Activated T-cell treated with anti-CD3 and anti-CD28 coated beads, Interleukin-2, amount 50 U/mL, for 24 hours (primary cell): ENCODE data around the gene DYNC2I2.
"Not testable (repeated sequence)": the region's sequence is repeated elsewhere in the genome, so short reads cannot be mapped to it uniquely, and the experiment has no call there.

Experiments used
- DNase-seq: peaks from one replicate; pipeline ENCODE4 v3.0.0-alpha.2; 2020
- H3K27ac Mint-ChIP-seq: 2 replicates; pipeline ENCODE4 v1.8.0; 2020; ENCODE audit warnings: mild to moderate bottlenecking, mixed read lengths
- H3K27me3 Mint-ChIP-seq: 2 replicates; pipeline ENCODE4 v1.8.0; 2020; ENCODE audit warnings: mixed read lengths
- H3K36me3 Mint-ChIP-seq: 2 replicates; pipeline ENCODE4 v1.8.0; 2020; ENCODE audit warnings: low read depth, mixed read lengths
- H3K4me1 Mint-ChIP-seq: 2 replicates; pipeline ENCODE4 v1.8.0; 2020; ENCODE audit warnings: low read depth, mixed read lengths
- H3K4me3 Mint-ChIP-seq: 2 replicates; pipeline ENCODE4 v1.8.0; 2020; ENCODE audit warnings: mild to moderate bottlenecking, moderate library complexity, mixed read lengths
- H3K9me3 Mint-ChIP-seq: 2 replicates; pipeline ENCODE4 v1.8.0; 2020; ENCODE audit warnings: mixed read lengths

Gene DYNC2I2

GRCh38 chr9:128657796-128658195 lies 1.1 kb upstream of the DYNC2I2 start:
- Mint-ChIP-seq H3K9me3 (no peaks in the 10 kb centered on the region), H3K4me3 (peak overlapping the region; percentile 78), H3K4me1 (peaks cover 6% of the 10 kb centered on the region), H3K27me3 (no peaks in the 10 kb centered on the region), H3K36me3 (peaks cover 6% of the 10 kb centered on the region), H3K27ac (peak overlapping the region; percentile 100)
- no peak for DNase-seq

- H3K9me3 Mint-ChIP-seq = no peaks in the 10 kb centered on the region
- H3K36me3 Mint-ChIP-seq = peaks cover 6% of the 10 kb centered on the region
- H3K27me3 Mint-ChIP-seq = no peaks in the 10 kb centered on the region
- peaks cover 6% of the 10 kb centered on the region for H3K4me1 Mint-ChIP-seq
- peak overlapping the region; percentile 78 for H3K4me3 Mint-ChIP-seq
- no peak for DNase-seq
- H3K27ac Mint-ChIP-seq = peak overlapping the region; percentile 100
Observed at GRCh38 chr9:128657344-128657704, 677 bp upstream of the DYNC2I2 start.

- peak overlapping the region; percentile 78 for H3K4me3 Mint-ChIP-seq
- H3K36me3 Mint-ChIP-seq = peaks cover 6% of the 10 kb centered on the region
- DNase-seq = no peak
- H3K9me3 Mint-ChIP-seq = no peaks in the 10 kb centered on the region
- H3K27me3 Mint-ChIP-seq = no peaks in the 10 kb centered on the region
- H3K27ac Mint-ChIP-seq = no peak overlapping the region
- H3K4me1 Mint-ChIP-seq = peaks cover 6% of the 10 kb centered on the region
Observed at GRCh38 chr9:128654481-128654880, 2.2 kb downstream of the DYNC2I2 start.

GRCh38 chr9:128653908-128654307 lies 2.7 kb downstream of the DYNC2I2 start:
- Mint-ChIP-seq H3K36me3 (peaks cover 6% of the 10 kb centered on the region), H3K4me3 (no peak overlapping the region), H3K27ac (peak overlapping the region; percentile 8), H3K4me1 (peaks cover 6% of the 10 kb centered on the region), H3K27me3 (no peaks in the 10 kb centered on the region), H3K9me3 (no peaks in the 10 kb centered on the region)
- no peak for DNase-seq

- H3K4me1 Mint-ChIP-seq = peaks cover 2% of the 10 kb centered on the region
- H3K36me3 Mint-ChIP-seq = peaks cover 3% of the 10 kb centered on the region
- no peaks in the 10 kb centered on the region for H3K27me3 Mint-ChIP-seq
- no peaks in the 10 kb centered on the region for H3K9me3 Mint-ChIP-seq
- no peak overlapping the region for H3K27ac Mint-ChIP-seq
- no peak overlapping the region for H3K4me3 Mint-ChIP-seq
- no peak for DNase-seq
Observed at GRCh38 chr9:128651798-128652197, 4.8 kb downstream of the DYNC2I2 start.

- not testable (repeated sequence) for H3K27me3 Mint-ChIP-seq, H3K27ac Mint-ChIP-seq, H3K9me3 Mint-ChIP-seq, H3K4me1 Mint-ChIP-seq, H3K36me3 Mint-ChIP-seq, H3K4me3 Mint-ChIP-seq
- DNase-seq = peak; percentile 79
Observed at GRCh38 chr9:128648206-128648605, 8.4 kb downstream of the DYNC2I2 start.

GRCh38 chr9:128643519-128644300 lies 12.9 kb downstream of the DYNC2I2 start:
- H3K27ac Mint-ChIP-seq = no peak overlapping the region

GRCh38 chr9:128642675-128643245 lies 13.9 kb downstream of the DYNC2I2 start:
- DNase-seq = no peak

More at GRCh38 chr9:128643519-128644300, 12.9 kb downstream of the DYNC2I2 start:
- H3K4me3 Mint-ChIP-seq = no peak overlapping the region
- H3K4me1 Mint-ChIP-seq = no peaks in the 10 kb centered on the region
- peaks cover 15% of the 10 kb centered on the region for H3K36me3 Mint-ChIP-seq
- H3K27me3 Mint-ChIP-seq = no peaks in the 10 kb centered on the region
- H3K9me3 Mint-ChIP-seq = no peaks in the 10 kb centered on the region
- DNase-seq = no peak

GRCh38 chr9:128640603-128641002 lies 16.0 kb downstream of the DYNC2I2 start:
- no peak for DNase-seq
- Mint-ChIP-seq H3K4me1 (no peaks in the 10 kb centered on the region), H3K27me3 (no peaks in the 10 kb centered on the region), H3K9me3 (no peaks in the 10 kb centered on the region), H3K27ac (no peak overlapping the region), H3K36me3 (peaks cover 29% of the 10 kb centered on the region), H3K4me3 (no peak overlapping the region)

More at GRCh38 chr9:128642675-128643245, 13.9 kb downstream of the DYNC2I2 start:
- Mint-ChIP-seq H3K4me1 (no peaks in the 10 kb centered on the region), H3K36me3 (peaks cover 20% of the 10 kb centered on the region), H3K9me3 (no peaks in the 10 kb centered on the region), H3K4me3 (no peak overlapping the region), H3K27me3 (no peaks in the 10 kb centered on the region), H3K27ac (no peak overlapping the region)

GRCh38 chr9:128638580-128638979 lies 18.1 kb downstream of the DYNC2I2 start:
- Mint-ChIP-seq H3K4me1 (no peaks in the 10 kb centered on the region), H3K36me3 (peaks cover 40% of the 10 kb centered on the region), H3K9me3 (no peaks in the 10 kb centered on the region), H3K27me3 (no peaks in the 10 kb centered on the region), H3K27ac (no peak overlapping the region), H3K4me3 (no peak overlapping the region)
- DNase-seq = no peak

- H3K36me3 Mint-ChIP-seq = peaks cover 49% of the 10 kb centered on the region
- no peak for DNase-seq
- H3K4me3 Mint-ChIP-seq = no peak overlapping the region
- no peak overlapping the region for H3K27ac Mint-ChIP-seq
- H3K4me1 Mint-ChIP-seq = no peaks in the 10 kb centered on the region
- no peaks in the 10 kb centered on the region for H3K9me3 Mint-ChIP-seq
- H3K27me3 Mint-ChIP-seq = no peaks in the 10 kb centered on the region
Observed at GRCh38 chr9:128637656-128638055, 19.0 kb downstream of the DYNC2I2 start.

GRCh38 chr9:128636556-128637530 lies 19.8 kb downstream of the DYNC2I2 start:
- Mint-ChIP-seq H3K9me3 (no peaks in the 10 kb centered on the region), H3K27ac (no peak overlapping the region), H3K36me3 (peaks cover 57% of the 10 kb centered on the region)

GRCh38 chr9:128636024-128636390 lies 20.6 kb downstream of the DYNC2I2 start:
- no peaks in the 10 kb centered on the region for H3K9me3 Mint-ChIP-seq
- peaks cover 65% of the 10 kb centered on the region for H3K36me3 Mint-ChIP-seq
- DNase-seq = no peak
- no peaks in the 10 kb centered on the region for H3K4me1 Mint-ChIP-seq
- no peak overlapping the region for H3K4me3 Mint-ChIP-seq
- no peak overlapping the region for H3K27ac Mint-ChIP-seq
- H3K27me3 Mint-ChIP-seq = no peaks in the 10 kb centered on the region

More at GRCh38 chr9:128636556-128637530, 19.8 kb downstream of the DYNC2I2 start:
- no peak for DNase-seq
- Mint-ChIP-seq H3K4me1 (no peaks in the 10 kb centered on the region), H3K4me3 (no peak overlapping the region), H3K27me3 (no peaks in the 10 kb centered on the region)

GRCh38 chr9:128635266-128636023 lies 21.2 kb downstream of the DYNC2I2 start:
- H3K9me3 Mint-ChIP-seq = no peaks in the 10 kb centered on the region
- no peak for DNase-seq
- peaks cover 68% of the 10 kb centered on the region for H3K36me3 Mint-ChIP-seq
- no peak overlapping the region for H3K4me3 Mint-ChIP-seq
- no peaks in the 10 kb centered on the region for H3K27me3 Mint-ChIP-seq
- H3K27ac Mint-ChIP-seq = no peak overlapping the region
- H3K4me1 Mint-ChIP-seq = no peaks in the 10 kb centered on the region
